GM06990 (cell line): ENCODE results near the gene CETP.

Experiments
- DNase-seq: peaks from one replicate; pipeline ENCODE4 v3.0.0-alpha.2; 2011; ENCODE audit not compliant: insufficient read length; ENCODE audit errors: extremely low read depth
- H3K27me3 ChIP-seq: replicated peaks from 2 replicates; pipeline ENCODE4 v1.6.0; 2011; ENCODE audit warnings: low read length; ENCODE audit not compliant: control insufficient read depth, insufficient read depth
- H3K36me3 ChIP-seq: 2 replicates; pipeline ENCODE4 v1.5.1; 2011; ENCODE audit warnings: low read length; ENCODE audit not compliant: control insufficient read depth, insufficient read depth
- H3K4me3 ChIP-seq: replicated peaks from 2 replicates; pipeline ENCODE4 v1.5.1; 2011; ENCODE audit warnings: low read depth, mild to moderate bottlenecking, control low read depth, low read length
- TF ChIP-seq, protein P1 (sequence below): IDR thresholded peaks from 2 replicates; pipeline ENCODE4 v1.5.1; 2011; ENCODE audit warnings: low read length, control low read depth, mild to moderate bottlenecking, inconsistent platforms; ENCODE audit not compliant: insufficient read depth, poor library complexity, severe bottlenecking

The CETP gene

DNA sequence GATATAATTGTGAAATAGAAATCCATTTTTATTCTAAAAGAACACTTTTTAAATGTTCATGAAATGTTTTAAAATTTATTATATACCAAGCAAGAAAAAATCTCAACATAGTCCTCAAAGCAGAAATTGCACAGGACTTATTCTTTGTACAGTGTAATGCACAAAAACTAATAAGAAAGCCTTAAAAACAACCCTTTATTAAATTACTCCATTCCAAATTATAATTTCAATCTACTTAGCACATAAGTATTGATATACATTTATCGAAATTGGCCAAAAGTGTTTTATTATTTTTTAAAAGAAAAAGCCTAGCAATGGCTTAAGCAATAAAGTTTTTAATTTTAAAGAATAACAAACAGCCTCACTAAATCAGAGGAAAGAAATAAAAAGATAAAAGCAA, 46.7 kb downstream of the CETP start:
- H3K4me3 ChIP-seq, result no peak overlapping the region
- DNase-seq, result no peak
- TF ChIP-seq, protein P1, sequence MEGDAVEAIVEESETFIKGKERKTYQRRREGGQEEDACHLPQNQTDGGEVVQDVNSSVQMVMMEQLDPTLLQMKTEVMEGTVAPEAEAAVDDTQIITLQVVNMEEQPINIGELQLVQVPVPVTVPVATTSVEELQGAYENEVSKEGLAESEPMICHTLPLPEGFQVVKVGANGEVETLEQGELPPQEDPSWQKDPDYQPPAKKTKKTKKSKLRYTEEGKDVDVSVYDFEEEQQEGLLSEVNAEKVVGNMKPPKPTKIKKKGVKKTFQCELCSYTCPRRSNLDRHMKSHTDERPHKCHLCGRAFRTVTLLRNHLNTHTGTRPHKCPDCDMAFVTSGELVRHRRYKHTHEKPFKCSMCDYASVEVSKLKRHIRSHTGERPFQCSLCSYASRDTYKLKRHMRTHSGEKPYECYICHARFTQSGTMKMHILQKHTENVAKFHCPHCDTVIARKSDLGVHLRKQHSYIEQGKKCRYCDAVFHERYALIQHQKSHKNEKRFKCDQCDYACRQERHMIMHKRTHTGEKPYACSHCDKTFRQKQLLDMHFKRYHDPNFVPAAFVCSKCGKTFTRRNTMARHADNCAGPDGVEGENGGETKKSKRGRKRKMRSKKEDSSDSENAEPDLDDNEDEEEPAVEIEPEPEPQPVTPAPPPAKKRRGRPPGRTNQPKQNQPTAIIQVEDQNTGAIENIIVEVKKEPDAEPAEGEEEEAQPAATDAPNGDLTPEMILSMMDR, result no peak
- H3K36me3 ChIP-seq, result peaks cover 3% of the 10 kb centered on the region; the same call in 1 of the 2 replicates
- no peaks in the 10 kb centered on the region for H3K27me3 ChIP-seq

DNA sequence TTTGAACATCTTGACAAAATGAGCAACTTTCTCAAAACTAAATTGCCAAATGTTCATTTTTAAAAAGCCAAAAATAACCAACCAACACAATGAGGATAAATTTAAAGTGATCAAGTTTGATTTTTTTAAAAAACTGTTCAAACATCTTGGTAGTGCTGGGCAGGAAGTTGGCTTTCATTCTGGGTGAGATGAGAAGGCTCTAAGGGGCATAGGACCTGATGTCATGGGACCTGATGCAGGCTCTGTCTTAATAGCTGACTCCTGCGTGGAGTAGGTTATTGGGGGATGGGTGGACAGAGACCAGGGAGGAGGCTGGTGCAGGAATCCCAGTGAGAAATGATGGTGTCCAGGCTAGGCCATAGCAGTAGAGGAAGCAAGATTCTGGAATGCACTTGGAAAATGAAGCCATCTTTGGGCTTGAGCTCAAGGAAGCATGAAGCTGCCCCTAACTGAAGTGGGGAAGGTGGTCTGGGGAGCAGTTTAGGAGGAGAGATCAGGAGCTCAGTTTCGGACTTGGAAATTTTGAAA, 48.0 kb downstream of the CETP start:
- TF ChIP-seq, protein P1, result no peak
- DNase-seq, result no peak

DNA sequence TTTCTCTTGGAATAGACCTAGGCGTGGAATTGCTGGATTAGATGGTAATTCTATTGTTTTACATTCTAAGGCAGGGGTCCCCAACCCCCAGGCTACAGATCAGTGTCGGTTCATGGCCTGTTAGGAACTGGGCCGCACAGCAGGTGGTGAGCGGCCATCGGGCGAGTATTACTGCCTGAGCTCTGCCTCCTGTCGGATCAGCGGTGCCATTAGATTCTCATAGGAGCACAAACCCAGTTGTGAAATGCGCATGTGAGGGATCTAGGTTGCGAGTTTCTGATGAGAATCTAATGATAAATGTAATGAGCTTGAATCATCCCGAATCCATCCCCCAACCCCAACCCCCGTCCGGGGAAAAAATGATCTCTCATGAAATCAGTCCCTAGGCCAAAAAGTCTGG, 50.6 kb downstream of the CETP start:
- TF ChIP-seq, protein P1, result no peak
- H3K27me3 ChIP-seq, result no peaks in the 10 kb centered on the region
- no peak for DNase-seq
- peaks cover 4% of the 10 kb centered on the region for H3K36me3 ChIP-seq
- no peak overlapping the region for H3K4me3 ChIP-seq

More for the DNA sequence above, 48.0 kb downstream of the CETP start:
- H3K36me3 ChIP-seq, result no peaks in the 10 kb centered on the region
- H3K27me3 ChIP-seq, result no peaks in the 10 kb centered on the region
- no peak overlapping the region for H3K4me3 ChIP-seq

DNA sequence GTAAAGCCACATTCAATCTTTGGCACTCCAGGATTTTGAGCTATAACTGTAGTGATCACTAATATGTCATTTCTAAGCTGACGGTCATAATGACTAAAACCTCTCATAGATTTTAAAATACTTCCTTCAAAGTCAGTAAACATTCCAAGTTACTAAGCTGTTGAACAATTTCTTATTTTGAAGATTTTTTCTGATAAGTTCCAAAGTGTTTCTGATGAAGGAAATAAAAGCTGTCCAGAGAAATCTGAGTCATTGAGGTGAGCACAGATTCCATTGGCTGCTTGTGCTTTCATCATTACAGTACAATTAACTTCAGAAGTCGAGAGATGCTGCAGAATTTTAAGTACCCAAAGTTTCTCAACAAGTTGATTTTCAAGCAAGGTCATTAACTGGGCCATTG, 51.5 kb downstream of the CETP start:
- H3K4me3 ChIP-seq, result no peak overlapping the region
- H3K36me3 ChIP-seq, result peaks cover 11% of the 10 kb centered on the region
- no peak for DNase-seq
- TF ChIP-seq, protein P1, result no peak
- H3K27me3 ChIP-seq, result no peaks in the 10 kb centered on the region

DNA sequence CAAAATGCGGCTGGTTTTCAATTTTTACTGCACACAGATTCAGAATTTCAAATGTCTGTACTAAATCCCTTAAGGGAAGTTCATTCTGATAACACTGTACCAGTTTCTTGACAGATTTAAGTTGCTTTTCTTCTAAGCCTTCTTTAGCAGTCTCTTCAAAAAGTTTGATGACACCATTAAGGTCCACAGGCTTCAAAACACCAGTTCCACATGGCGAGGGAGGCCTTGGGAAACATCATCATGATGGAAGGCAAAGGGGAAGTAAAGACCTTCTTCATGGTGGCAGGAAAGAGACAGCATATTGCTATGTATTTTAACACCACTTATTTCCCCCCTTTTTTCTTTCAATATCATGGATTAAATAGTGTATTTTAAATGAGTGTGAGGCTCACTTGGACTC, 52.2 kb downstream of the CETP start:
- DNase-seq, result no peak
- Histone ChIP-seq H3K36me3 (peaks cover 13% of the 10 kb centered on the region), H3K27me3 (no peaks in the 10 kb centered on the region), H3K4me3 (no peak overlapping the region)
- TF ChIP-seq, protein P1, result no peak

DNA sequence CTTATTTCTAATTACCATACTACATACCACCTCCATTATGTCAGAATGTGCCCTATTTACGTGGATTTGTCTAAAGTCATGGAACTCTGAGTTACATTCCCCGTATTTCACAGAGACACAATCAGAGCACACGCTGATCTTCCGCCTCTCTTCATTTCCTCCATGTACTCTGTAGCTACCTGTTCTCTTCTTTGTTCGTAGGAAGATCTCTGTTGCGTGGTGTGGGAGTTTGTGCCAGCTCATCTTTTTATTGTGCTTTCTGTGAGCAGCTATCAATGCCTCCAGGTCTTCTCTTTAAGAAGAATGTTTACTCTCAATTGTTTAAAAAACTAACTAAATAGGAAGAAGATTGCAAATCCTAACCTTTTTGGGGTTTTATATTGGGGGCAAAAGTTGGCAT, 54.6 kb downstream of the CETP start:
- Histone ChIP-seq H3K4me3 (no peak overlapping the region), H3K36me3 (peaks cover 26% of the 10 kb centered on the region), H3K27me3 (no peaks in the 10 kb centered on the region)
- TF ChIP-seq, protein P1, result no peak
- no peak for DNase-seq
